Astrocyte of the cerebellum (primary cell): ENCODE data around the gene PBX3.

Experiments
- DNase-seq: peaks from one replicate; pipeline ENCODE4 v3.0.0-alpha.2; 2011; ENCODE audit warnings: low read depth
- H3K4me3 ChIP-seq: 2 replicates; pipeline ENCODE4 v1.5.1; 2011; ENCODE audit warnings: mild to moderate bottlenecking, low read depth, low read length, moderate library complexity
- CTCF ChIP-seq: IDR thresholded peaks from 2 replicates; pipeline ENCODE4 v1.5.1; 2012; ENCODE audit warnings: low read length, low read depth, moderate library complexity, mild to moderate bottlenecking; ENCODE audit errors: missing control alignments
- in situ Hi-C: cut with HindIII; loops from 2 replicates; pipeline ENCODE4 v1.10.0; 2017; ENCODE audit warnings: low sequenced_read_pairs

The PBX3 gene

GRCh38 chr9:125706651-125707471 lies 40.3 kb upstream of the PBX3 start, which contains the start of gene MAPKAP1:
TSS of gene MAPKAP1 (minus strand) at chr9:125707208. CDS start at chr9:125672574, 34,634 bp downstream.
- peak; percentile 89 for DNase-seq
- in situ Hi-C loops, result no loop called here
- no peak for TF ChIP-seq CTCF
- H3K4me3 ChIP-seq, result peak within 1 kb of the TSS; percentile 65

- TF ChIP-seq CTCF, result no peak
- peak overlapping the region; percentile 65 for H3K4me3 ChIP-seq
- DNase-seq, result no peak
- in situ Hi-C loops, result no loop called here
These were observed 39.7 kb upstream of the PBX3 start for GRCh38 chr9:125707472-125707804.

GRCh38 chr9:125726456-125727132 lies 20.6 kb upstream of the PBX3 start:
- in situ Hi-C loops, result no loop called here
- no peak for DNase-seq

GRCh38 chr9:125730168-125730567 lies 17.0 kb upstream of the PBX3 start:
- in situ Hi-C loops, result no loop called here
- no peak overlapping the region for H3K4me3 ChIP-seq
- TF ChIP-seq CTCF, result no peak
- no peak for DNase-seq

More at GRCh38 chr9:125726456-125727132, 20.6 kb upstream of the PBX3 start:
- TF ChIP-seq CTCF, result no peak
- H3K4me3 ChIP-seq, result no peak overlapping the region

GRCh38 chr9:125732562-125732961 lies 14.6 kb upstream of the PBX3 start:
- no peak for TF ChIP-seq CTCF
- in situ Hi-C loops, result no loop called here

GRCh38 chr9:125739436-125739835 lies 7.7 kb upstream of the PBX3 start:
- H3K4me3 ChIP-seq, result no peak overlapping the region
- in situ Hi-C loops, result no loop called here
- DNase-seq, result no peak
- no peak for TF ChIP-seq CTCF

More at GRCh38 chr9:125732562-125732961, 14.6 kb upstream of the PBX3 start:
- H3K4me3 ChIP-seq, result no peak overlapping the region
- no peak for DNase-seq
